ENCODE results near the gene SLC38A10. TPM values are rescaled to one million over a fixed set of nuclear protein-coding genes. Genes with fewer than 3 reads are reported as not detected.

SLC38A10 gene
- total and polyA plus RNA-seq, 7 experiments from 2014 or later: 45.0 to 122 (median 84.8) TPM

- Histone ChIP-seq H3K27ac (ENCODE audit: low read depth, low read length) (no peak overlapping the region), H3K4me1 (ENCODE audit: control insufficient read depth in 2 of 2, insufficient read depth in 2 of 2, low read length in 2 of 2) (no peaks in the 10 kb centered on the region), H3K9me3 (ENCODE audit: control insufficient read depth in 2 of 3, low read length in 3 of 3) (no peaks in the 10 kb centered on the region), H3K4me3 (ENCODE audit: low read length) (no peak overlapping the region), H3K27me3 (ENCODE audit: control insufficient read depth in 2 of 2, insufficient read depth in 2 of 2, low read length in 2 of 2) (no peaks in the 10 kb centered on the region), H3K36me3 (ENCODE audit: control insufficient read depth in 2 of 3, insufficient read depth in 3 of 3, low read length in 3 of 3) (no peaks in the 10 kb centered on the region)
- DNase-seq (no peak), ATAC-seq (no peak)
- no peaks in the 10 kb centered on the region for H3K36me3 Mint-ChIP-seq
- H3K4me3 Mint-ChIP-seq: no peak overlapping the region
- H3K9me3 Mint-ChIP-seq: peaks cover 0 to 1% (median 0%) of the 10 kb centered on the region in 11 donors
- peaks cover 0 to 5% (median 2%) of the 10 kb centered on the region in 5 donors for H3K27me3 Mint-ChIP-seq
- CTCF ChIA-PET: no interaction called here
- H3K27ac Mint-ChIP-seq: no peak overlapping the region
- intact Hi-C loops (cut with micrococcal nuclease): no loop called here
- no peaks in the 10 kb centered on the region for H3K4me1 Mint-ChIP-seq
- POLR2A ChIA-PET: no interaction called here
Measured at GRCh38 chr17:81315885-81316391, 20.8 kb upstream of the SLC38A10 start.

- POLR2A ChIA-PET: no interaction called here
- H3K36me3 Mint-ChIP-seq: no peaks in the 10 kb centered on the region
- intact Hi-C loops (cut with micrococcal nuclease): no loop called here
Measured at GRCh38 chr17:81315129-81315884, 20.2 kb upstream of the SLC38A10 start.

DNA sequence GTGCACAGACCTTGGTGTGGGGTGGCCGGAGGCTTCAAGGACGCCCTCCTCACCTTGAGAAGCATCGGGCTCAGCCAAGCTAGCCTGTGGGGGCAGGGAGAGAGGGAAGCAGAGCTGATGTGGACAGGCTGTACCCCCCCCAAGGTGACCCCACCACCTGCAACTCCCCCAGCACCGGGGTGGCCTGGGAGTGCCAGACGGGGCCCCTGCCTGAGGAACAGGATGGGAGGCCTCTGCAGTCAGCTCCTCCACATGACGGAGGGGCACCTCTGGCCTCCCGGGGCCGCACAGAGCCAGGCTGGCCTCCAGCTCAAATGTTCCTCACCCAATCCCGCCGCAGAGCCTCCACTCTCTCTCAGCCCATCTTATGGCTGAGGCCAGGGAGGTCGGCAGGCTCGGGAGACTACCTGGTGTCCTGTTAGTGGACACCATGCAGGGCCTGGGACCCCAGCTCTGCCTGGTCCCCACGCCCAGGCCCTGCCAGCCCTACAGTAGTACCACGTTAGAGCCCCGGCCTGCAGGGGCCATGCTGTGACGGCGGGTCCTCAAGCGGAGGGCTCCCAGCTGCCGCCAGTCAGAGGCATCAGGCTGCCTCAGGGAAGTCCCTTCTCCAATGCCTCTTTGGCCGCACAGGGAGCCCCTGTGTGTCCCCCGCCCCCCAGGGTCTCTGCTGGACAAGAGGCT is 19.4 kb upstream of the SLC38A10 start:
- H3K9me3 Mint-ChIP-seq: peaks cover 0 to 1% (median 0%) of the 10 kb centered on the region in 11 donors
- H3K9me3 ChIP-seq (ENCODE audit: control insufficient read depth in 2 of 3, low read length in 3 of 3): no peaks in the 10 kb centered on the region
- intact Hi-C loops (cut with micrococcal nuclease): no loop called here
- no peak overlapping the region for H3K4me3 Mint-ChIP-seq
- ChIA-PET POLR2A (no interaction called here), CTCF (no interaction called here)
- no peaks in the 10 kb centered on the region for H3K36me3 Mint-ChIP-seq
- no peaks in the 10 kb centered on the region for H3K36me3 ChIP-seq (ENCODE audit: control insufficient read depth in 2 of 3, insufficient read depth in 3 of 3, low read length in 3 of 3)
- no peak overlapping the region for H3K27ac Mint-ChIP-seq
- peaks cover 0 to 1% (median 0%) of the 10 kb centered on the region in 7 donors for H3K4me1 Mint-ChIP-seq
- no peaks in the 10 kb centered on the region for H3K4me1 ChIP-seq (ENCODE audit: control insufficient read depth in 2 of 2, insufficient read depth in 2 of 2, low read length in 2 of 2)
- no peak overlapping the region for H3K27ac ChIP-seq (ENCODE audit: low read depth, low read length)
- no peak overlapping the region for H3K4me3 ChIP-seq (ENCODE audit: low read length)
- no peaks in the 10 kb centered on the region for H3K27me3 ChIP-seq (ENCODE audit: control insufficient read depth in 2 of 2, insufficient read depth in 2 of 2, low read length in 2 of 2)
- H3K27me3 Mint-ChIP-seq: peaks cover 0 to 6% (median 5%) of the 10 kb centered on the region in 5 donors
- ATAC-seq: no peak
- DNase-seq: no peak

More at GRCh38 chr17:81315129-81315884, 20.2 kb upstream of the SLC38A10 start:
- no peaks in the 10 kb centered on the region for H3K9me3 ChIP-seq (ENCODE audit: control insufficient read depth in 2 of 3, low read length in 3 of 3)
- peaks cover 0 to 6% (median 5%) of the 10 kb centered on the region in 5 donors for H3K27me3 Mint-ChIP-seq
- CTCF ChIA-PET: no interaction called here
- DNase-seq (no peak), ATAC-seq (no peak)
- no peak overlapping the region for H3K27ac Mint-ChIP-seq
- H3K9me3 Mint-ChIP-seq: peaks cover 0 to 1% (median 0%) of the 10 kb centered on the region in 11 donors
- H3K4me1 Mint-ChIP-seq: no peaks in the 10 kb centered on the region
- H3K4me1 ChIP-seq (ENCODE audit: control insufficient read depth in 2 of 2, insufficient read depth in 2 of 2, low read length in 2 of 2): no peaks in the 10 kb centered on the region
- H3K4me3 ChIP-seq (ENCODE audit: low read length): no peak overlapping the region
- no peak overlapping the region for H3K27ac ChIP-seq (ENCODE audit: low read depth, low read length)
- no peak overlapping the region for H3K4me3 Mint-ChIP-seq
- H3K27me3 ChIP-seq (ENCODE audit: control insufficient read depth in 2 of 2, insufficient read depth in 2 of 2, low read length in 2 of 2): no peaks in the 10 kb centered on the region
- H3K36me3 ChIP-seq (ENCODE audit: control insufficient read depth in 2 of 3, insufficient read depth in 3 of 3, low read length in 3 of 3): no peaks in the 10 kb centered on the region

DNA sequence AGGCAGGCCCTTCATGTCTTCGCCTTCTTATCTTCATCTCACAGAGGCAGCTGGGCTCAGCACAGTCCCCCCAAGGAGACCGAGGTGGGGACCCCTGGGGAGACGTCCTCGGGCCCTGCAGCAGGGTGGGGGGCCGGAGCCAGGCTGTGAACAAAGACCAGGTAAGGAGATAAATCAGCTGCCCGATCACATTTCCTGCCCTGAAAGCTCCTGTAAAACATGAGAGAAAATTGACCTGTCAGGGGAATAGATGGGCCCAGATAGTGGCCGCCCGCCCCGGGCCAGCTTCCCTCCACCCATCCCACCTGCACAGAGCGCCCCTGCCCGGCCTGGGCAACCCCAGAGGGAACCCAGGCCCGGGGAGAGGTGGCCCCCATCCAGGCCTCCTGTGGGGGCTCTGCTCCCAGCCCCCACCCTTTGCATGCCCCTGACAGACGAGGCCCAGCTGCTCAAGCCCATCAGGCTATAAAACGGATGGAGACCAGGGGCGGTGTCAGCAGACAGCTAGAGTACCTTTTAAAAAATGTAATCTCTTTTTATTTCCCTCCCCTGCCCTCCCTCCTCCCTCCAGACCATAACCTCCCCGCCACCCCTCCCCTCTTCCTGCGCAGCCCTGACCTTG is 18.8 kb upstream of the SLC38A10 start:
- DNase-seq (no peak), ATAC-seq (no peak)
- Histone ChIP-seq H3K4me1 (ENCODE audit: control insufficient read depth in 2 of 2, insufficient read depth in 2 of 2, low read length in 2 of 2) (no peaks in the 10 kb centered on the region), H3K27me3 (ENCODE audit: control insufficient read depth in 2 of 2, insufficient read depth in 2 of 2, low read length in 2 of 2) (no peaks in the 10 kb centered on the region), H3K27ac (ENCODE audit: low read depth, low read length) (no peak overlapping the region), H3K36me3 (ENCODE audit: control insufficient read depth in 2 of 3, insufficient read depth in 3 of 3, low read length in 3 of 3) (no peaks in the 10 kb centered on the region), H3K9me3 (ENCODE audit: control insufficient read depth in 2 of 3, low read length in 3 of 3) (no peaks in the 10 kb centered on the region), H3K4me3 (ENCODE audit: low read length) (no peak overlapping the region)
- Mint-ChIP-seq H3K4me1 (peaks cover 0 to 5% (median 0%) of the 10 kb centered on the region in 7 donors), H3K4me3 (no peak overlapping the region), H3K27me3 (peaks cover 2 to 6% (median 5%) of the 10 kb centered on the region in 5 donors), H3K27ac (no peak overlapping the region), H3K36me3 (no peaks in the 10 kb centered on the region), H3K9me3 (peaks cover 0 to 1% (median 0%) of the 10 kb centered on the region in 11 donors)
- ChIA-PET CTCF (no interaction called here), POLR2A (no interaction called here)
- intact Hi-C loops (cut with micrococcal nuclease): no loop called here

DNA sequence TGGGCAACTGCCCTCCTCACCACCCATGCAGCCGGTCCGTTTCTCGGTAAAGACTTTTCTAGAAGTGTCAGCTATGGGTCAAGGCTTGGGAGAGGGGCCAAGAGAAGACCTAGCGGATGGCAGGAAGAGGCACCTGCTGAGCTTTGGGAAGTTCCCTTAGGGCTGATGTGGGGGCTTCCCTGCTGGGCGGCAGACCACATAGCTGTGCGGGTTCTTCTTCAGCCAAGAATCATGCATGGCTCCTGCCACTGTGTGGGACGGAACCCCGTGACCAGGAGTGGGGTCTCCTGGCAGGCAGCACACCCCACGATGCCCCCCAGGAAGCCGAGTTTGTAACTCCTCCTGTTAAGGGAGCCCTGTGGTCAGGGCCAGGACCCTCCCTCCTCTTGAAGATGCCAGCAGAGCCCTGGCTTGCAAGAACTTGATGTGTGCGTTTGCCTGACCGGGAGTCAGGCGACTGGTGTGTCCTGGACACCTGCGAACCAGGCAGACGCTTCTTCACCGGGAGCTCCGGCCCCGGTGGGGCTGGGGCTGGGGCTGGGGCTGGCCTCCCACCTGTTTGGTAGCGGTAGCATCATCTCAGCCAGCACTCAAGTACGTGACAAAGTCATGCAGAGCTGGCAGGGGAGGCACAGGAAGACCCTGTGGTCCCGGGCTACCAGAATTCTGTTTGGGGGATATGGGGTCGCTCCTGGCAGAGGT is 17.7 kb upstream of the SLC38A10 start:
- H3K9me3 Mint-ChIP-seq: no peaks in the 10 kb centered on the region
- intact Hi-C loops (cut with micrococcal nuclease): no loop called here
- no peaks in the 10 kb centered on the region for H3K36me3 Mint-ChIP-seq
- H3K27ac Mint-ChIP-seq: no peak overlapping the region
- no peaks in the 10 kb centered on the region for H3K9me3 ChIP-seq (ENCODE audit: control insufficient read depth in 2 of 3, low read length in 3 of 3)
- H3K27ac ChIP-seq (ENCODE audit: low read depth, low read length): no peak overlapping the region
- H3K4me1 Mint-ChIP-seq: peaks cover 0 to 7% (median 2%) of the 10 kb centered on the region in 7 donors
- ATAC-seq (no peak), DNase-seq (no peak)
- no peak overlapping the region for H3K4me3 Mint-ChIP-seq
- ChIA-PET POLR2A (no interaction called here), CTCF (interaction anchor here (0.6 to 1.4 kb wide), 2 partner anchors 11 to 925 kb away, joined by 3 to 4 read pairs; no protein-coding TSS in a partner anchor)
- H3K4me3 ChIP-seq (ENCODE audit: low read length): no peak overlapping the region
- H3K27me3 ChIP-seq (ENCODE audit: control insufficient read depth in 2 of 2, insufficient read depth in 2 of 2, low read length in 2 of 2): no peaks in the 10 kb centered on the region
- peaks cover 2 to 6% (median 5%) of the 10 kb centered on the region in 5 donors for H3K27me3 Mint-ChIP-seq
- H3K4me1 ChIP-seq (ENCODE audit: control insufficient read depth in 2 of 2, insufficient read depth in 2 of 2, low read length in 2 of 2): no peaks in the 10 kb centered on the region
- H3K36me3 ChIP-seq (ENCODE audit: control insufficient read depth in 2 of 3, insufficient read depth in 3 of 3, low read length in 3 of 3): no peaks in the 10 kb centered on the region

DNA sequence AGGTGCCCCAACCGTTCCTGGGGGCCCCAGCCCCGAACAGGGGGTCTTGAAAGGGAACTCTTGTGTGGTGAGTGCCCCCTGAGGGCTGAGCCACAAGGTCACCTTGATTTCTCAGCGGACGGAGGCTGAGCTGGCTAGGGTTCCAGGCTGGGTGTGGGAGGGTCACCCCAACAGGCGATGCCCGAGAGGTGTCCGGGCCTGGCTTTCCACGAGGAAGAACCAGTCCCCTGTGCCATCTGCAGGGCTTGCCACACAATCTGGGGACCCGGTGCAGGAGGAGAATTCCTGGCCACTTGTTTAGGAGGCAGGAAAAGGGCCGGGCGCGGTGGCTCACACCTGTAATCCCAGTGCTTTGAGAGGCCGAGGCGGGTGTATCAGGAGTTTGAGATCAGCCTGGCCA is 16.8 kb upstream of the SLC38A10 start:
- H3K36me3 ChIP-seq (ENCODE audit: control insufficient read depth in 2 of 3, insufficient read depth in 3 of 3, low read length in 3 of 3): no peaks in the 10 kb centered on the region
- H3K27ac ChIP-seq (ENCODE audit: low read depth, low read length): no peak overlapping the region
- H3K27ac Mint-ChIP-seq: no peak overlapping the region
- ATAC-seq (no peak), DNase-seq (no peak)
- no peaks in the 10 kb centered on the region for H3K9me3 Mint-ChIP-seq
- H3K36me3 Mint-ChIP-seq: no peaks in the 10 kb centered on the region
- H3K9me3 ChIP-seq (ENCODE audit: control insufficient read depth in 2 of 3, low read length in 3 of 3): no peaks in the 10 kb centered on the region
- POLR2A ChIA-PET: no interaction called here
- H3K4me3 Mint-ChIP-seq: no peak overlapping the region
- CTCF ChIA-PET: interaction anchor here (0.6 to 1.4 kb wide), 2 partner anchors 10 to 925 kb away, joined by 3 to 4 read pairs; no protein-coding TSS in a partner anchor
- H3K4me1 ChIP-seq (ENCODE audit: control insufficient read depth in 2 of 2, insufficient read depth in 2 of 2, low read length in 2 of 2): no peaks in the 10 kb centered on the region
- H3K4me1 Mint-ChIP-seq: peaks cover 0 to 10% (median 4%) of the 10 kb centered on the region in 7 donors
- no peaks in the 10 kb centered on the region for H3K27me3 ChIP-seq (ENCODE audit: control insufficient read depth in 2 of 2, insufficient read depth in 2 of 2, low read length in 2 of 2)
- intact Hi-C loops (cut with micrococcal nuclease): no loop called here
- no peak overlapping the region for H3K4me3 ChIP-seq (ENCODE audit: low read length)
- peaks cover 2 to 6% (median 5%) of the 10 kb centered on the region in 5 donors for H3K27me3 Mint-ChIP-seq

All from naive thymus-derived CD4-positive, alpha-beta T cell (primary cell).